ENCODE data around the gene CTAGE1.

The CTAGE1 gene

GRCh38 chr18:22434973-22435608 is 17.4 kb upstream of the CTAGE1 start:
- no peak overlapping the region for H3K4me3 ChIP-seq (ENCODE audit: control insufficient read depth, low read depth, low read length)
- TF ChIP-seq CTCF (conservative IDR thresholded peaks at IDR 0.05; ENCODE audit: control insufficient read depth, insufficient read depth, low read depth, low read length): no peak
- DNase-seq (ENCODE audit: low read depth): peak; percentile 93

GRCh38 chr18:22433956-22434355 is 16.2 kb upstream of the CTAGE1 start:
- peak; percentile 71 for DNase-seq (ENCODE audit: low read depth)
- TF ChIP-seq CTCF (conservative IDR thresholded peaks at IDR 0.05; ENCODE audit: control insufficient read depth, insufficient read depth, low read depth, low read length): no peak
- no peak overlapping the region for H3K4me3 ChIP-seq (ENCODE audit: control insufficient read depth, low read depth, low read length)

GRCh38 chr18:22432657-22433137 is 15.0 kb upstream of the CTAGE1 start:
- no peak overlapping the region for H3K4me3 ChIP-seq (ENCODE audit: control insufficient read depth, low read depth, low read length)
- DNase-seq (ENCODE audit: low read depth): peak; percentile 96
- no peak for TF ChIP-seq CTCF (conservative IDR thresholded peaks at IDR 0.05; ENCODE audit: control insufficient read depth, insufficient read depth, low read depth, low read length)

GRCh38 chr18:22429564-22429963 is 11.8 kb upstream of the CTAGE1 start:
- no peak for TF ChIP-seq CTCF (conservative IDR thresholded peaks at IDR 0.05; ENCODE audit: control insufficient read depth, insufficient read depth, low read depth, low read length)
- no peak for DNase-seq (ENCODE audit: low read depth)
- H3K4me3 ChIP-seq (ENCODE audit: control insufficient read depth, low read depth, low read length): no peak overlapping the region

GRCh38 chr18:22428672-22429071 is 11.0 kb upstream of the CTAGE1 start:
- H3K4me3 ChIP-seq (ENCODE audit: control insufficient read depth, low read depth, low read length): no peak overlapping the region
- peak; percentile 33 for DNase-seq (ENCODE audit: low read depth)
- no peak for TF ChIP-seq CTCF (conservative IDR thresholded peaks at IDR 0.05; ENCODE audit: control insufficient read depth, insufficient read depth, low read depth, low read length)

GRCh38 chr18:22427822-22428549 is 10.3 kb upstream of the CTAGE1 start:
- H3K4me3 ChIP-seq (ENCODE audit: control insufficient read depth, low read depth, low read length): no peak overlapping the region
- no peak for TF ChIP-seq CTCF (conservative IDR thresholded peaks at IDR 0.05; ENCODE audit: control insufficient read depth, insufficient read depth, low read depth, low read length)
- DNase-seq (ENCODE audit: low read depth): no peak

All from fibroblast of mammary gland (primary cell).